GM12864 (cell line): ENCODE results near the gene CPLX1.

Experiments used
- DNase-seq: peaks from one replicate; pipeline ENCODE4 v3.0.0-alpha.2; 2011; ENCODE audit warnings: low read depth
- H3K4me3 ChIP-seq: 2 replicates; pipeline ENCODE4 v1.5.1; 2011; ENCODE audit warnings: mild to moderate bottlenecking, low read depth, low read length, control low read depth
- TF ChIP-seq, protein P1 (sequence below): IDR thresholded peaks from 2 replicates; pipeline ENCODE4 v1.5.1; 2011; ENCODE audit warnings: low read depth, mild to moderate bottlenecking, moderate library complexity, low read length, control low read depth, inconsistent platforms; ENCODE audit errors: missing control alignments

Gene CPLX1

DNA sequence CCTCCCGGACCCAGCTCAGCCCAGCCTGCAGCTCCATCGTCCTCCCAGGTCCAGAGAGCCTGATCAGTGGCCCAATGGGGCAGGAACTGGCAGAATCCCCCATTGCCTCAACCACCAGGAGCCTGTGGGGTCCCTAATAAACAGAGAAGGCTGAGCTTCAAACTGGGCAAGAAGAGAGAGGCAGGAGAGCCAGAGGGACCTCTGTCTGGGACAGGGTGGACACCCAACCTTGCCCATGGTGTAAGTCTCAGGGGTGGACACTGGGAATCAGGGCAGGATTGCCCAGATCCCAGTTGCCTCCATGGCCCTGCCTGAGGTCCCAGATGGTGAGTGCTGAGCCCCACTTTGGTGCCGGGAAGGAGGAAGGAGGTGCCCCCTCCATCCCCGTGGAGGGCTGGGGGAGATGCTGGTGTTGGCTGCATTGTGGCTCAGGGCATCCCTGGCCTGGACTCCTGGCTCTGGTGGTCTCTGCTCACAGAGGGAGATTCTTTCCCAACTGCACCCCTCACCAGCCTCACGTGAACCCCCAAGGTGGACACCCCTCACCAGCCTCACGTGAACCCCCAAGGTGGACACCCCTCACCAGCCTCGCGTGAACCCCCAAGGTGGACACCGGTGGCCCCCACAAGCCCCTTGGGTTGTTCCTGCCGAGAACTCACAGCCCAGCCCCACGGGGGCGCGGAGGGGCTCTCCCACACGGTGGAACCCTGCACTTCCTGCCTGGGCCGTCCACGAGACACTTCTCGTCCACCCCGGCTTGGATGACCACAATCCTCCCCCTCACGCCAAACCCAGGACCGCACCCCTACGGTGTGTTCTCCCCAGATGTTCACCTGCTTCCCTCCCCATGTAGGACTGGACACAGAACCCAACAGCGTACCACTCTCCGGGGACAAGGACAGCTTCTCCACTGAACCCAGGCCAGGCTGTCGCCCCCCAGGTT is 5.4 kb downstream of the CPLX1 start:
- TF ChIP-seq, protein P1, sequence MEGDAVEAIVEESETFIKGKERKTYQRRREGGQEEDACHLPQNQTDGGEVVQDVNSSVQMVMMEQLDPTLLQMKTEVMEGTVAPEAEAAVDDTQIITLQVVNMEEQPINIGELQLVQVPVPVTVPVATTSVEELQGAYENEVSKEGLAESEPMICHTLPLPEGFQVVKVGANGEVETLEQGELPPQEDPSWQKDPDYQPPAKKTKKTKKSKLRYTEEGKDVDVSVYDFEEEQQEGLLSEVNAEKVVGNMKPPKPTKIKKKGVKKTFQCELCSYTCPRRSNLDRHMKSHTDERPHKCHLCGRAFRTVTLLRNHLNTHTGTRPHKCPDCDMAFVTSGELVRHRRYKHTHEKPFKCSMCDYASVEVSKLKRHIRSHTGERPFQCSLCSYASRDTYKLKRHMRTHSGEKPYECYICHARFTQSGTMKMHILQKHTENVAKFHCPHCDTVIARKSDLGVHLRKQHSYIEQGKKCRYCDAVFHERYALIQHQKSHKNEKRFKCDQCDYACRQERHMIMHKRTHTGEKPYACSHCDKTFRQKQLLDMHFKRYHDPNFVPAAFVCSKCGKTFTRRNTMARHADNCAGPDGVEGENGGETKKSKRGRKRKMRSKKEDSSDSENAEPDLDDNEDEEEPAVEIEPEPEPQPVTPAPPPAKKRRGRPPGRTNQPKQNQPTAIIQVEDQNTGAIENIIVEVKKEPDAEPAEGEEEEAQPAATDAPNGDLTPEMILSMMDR, result no peak
- no peak overlapping the region for H3K4me3 ChIP-seq
- DNase-seq, result no peak

DNA sequence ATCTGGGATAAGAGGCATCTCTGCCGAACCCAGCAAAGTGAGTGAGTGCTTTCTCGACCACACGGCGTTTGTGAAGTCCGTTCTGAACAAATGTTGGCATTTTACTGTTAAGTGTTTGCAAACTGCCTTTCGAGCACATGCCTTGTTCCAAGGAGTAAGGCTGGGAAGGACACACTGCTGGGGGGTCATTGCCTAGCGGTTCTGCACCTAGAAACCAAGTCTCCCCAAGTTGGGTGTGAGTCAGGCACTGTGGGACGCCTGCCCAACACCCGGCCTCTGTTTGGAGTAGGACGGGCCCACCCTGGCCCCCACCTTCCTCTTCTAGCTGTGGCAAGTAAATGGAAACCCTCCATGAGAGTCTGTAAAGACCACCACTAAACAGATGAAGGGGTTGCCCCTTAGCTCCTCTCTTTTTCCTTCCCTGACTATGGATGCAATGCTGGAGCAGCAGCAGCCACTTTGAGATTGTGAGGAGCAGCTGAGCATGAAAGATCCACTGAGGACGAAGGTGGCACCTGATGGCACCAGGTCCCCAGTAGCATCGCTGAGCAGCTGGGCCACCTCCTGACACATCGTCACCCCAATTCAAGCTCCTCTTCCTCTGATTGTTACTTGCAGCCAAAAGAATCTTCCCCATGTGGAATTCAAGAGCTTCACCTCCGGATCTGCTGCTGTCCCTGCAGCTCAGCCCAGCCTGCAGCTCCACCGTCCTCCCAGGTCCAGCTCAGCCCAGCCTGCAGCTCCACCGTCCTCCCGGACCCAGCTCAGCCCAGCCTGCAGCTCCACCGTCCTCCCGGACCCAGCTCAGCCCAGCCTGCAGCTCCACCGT is 6.3 kb downstream of the CPLX1 start:
- no peak for DNase-seq
- TF ChIP-seq, protein P1, result no peak
- H3K4me3 ChIP-seq, result no peak overlapping the region

DNA sequence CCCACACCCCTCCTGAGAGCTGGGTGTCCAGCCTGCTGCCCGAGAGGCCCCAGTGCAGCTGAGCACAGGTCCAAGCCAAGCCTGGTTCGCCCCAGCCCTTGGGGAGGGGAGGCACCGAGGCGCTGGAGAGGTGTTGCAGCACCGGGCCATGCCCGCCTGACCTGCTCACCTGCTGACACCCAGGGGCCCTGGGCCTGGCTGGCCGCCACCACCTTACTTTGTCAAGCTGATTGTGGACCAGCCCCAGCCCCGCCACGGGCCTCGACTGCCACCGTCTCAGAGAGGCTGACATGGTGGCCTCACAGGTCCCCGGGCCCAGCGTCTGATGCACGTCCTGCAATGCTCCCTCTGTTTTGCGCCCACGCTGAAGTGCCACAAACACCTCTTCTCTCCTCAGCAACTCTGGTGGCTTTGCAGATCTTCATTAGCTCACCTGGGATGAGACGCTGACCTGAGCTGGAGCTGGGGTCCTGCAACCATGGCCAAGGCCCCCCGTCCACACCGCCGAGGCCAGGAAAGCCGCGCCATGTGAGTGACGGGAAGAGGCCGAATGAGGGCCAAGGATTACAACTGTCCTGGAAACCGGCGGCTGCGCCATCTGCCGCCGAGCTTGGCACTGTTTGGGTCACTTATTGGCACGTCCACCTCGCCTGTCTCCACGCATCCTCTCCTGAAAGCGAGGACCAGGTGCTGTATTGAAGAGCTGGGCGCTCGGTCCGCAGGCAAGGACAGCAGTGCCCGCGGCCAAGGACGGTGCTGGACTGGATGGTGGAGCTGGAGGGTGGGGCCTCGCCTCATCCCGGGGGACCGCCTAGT is 7.6 kb downstream of the CPLX1 start:
- TF ChIP-seq, protein P1, result no peak
- no peak overlapping the region for H3K4me3 ChIP-seq
- no peak for DNase-seq

DNA sequence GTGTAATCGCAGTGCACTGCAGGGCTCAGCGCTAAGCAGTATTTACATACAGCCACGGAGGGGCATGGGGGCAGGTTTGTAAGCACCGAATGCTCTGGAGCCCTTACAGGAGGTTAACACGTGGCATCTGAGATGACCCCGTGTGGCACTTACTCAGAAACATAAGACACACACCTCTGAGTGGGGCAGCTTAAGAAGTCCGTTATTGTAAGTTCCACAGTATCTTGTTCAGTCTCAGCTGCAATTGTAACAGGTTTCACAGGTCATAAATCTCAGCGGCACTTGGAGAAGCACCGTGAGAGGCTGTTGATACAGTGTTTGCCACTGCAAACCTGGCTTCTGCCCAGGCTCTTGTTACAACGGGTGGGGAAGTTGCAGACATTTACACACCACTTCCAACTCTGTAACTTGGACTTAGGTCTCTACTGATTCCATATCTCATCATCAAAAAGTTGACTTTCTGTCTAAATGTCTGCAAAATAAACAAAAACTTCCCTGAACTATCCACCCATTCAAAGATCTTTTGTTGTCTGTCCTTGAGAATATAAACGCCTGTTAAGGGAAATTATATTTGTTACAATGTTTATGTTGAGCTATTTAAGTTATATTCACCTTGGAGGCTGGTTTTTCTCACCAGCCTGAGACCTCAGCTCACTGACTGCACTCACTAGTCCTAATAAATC is 10.3 kb downstream of the CPLX1 start:
- no peak overlapping the region for H3K4me3 ChIP-seq
- DNase-seq, result no peak
- TF ChIP-seq, protein P1, result no peak

DNA sequence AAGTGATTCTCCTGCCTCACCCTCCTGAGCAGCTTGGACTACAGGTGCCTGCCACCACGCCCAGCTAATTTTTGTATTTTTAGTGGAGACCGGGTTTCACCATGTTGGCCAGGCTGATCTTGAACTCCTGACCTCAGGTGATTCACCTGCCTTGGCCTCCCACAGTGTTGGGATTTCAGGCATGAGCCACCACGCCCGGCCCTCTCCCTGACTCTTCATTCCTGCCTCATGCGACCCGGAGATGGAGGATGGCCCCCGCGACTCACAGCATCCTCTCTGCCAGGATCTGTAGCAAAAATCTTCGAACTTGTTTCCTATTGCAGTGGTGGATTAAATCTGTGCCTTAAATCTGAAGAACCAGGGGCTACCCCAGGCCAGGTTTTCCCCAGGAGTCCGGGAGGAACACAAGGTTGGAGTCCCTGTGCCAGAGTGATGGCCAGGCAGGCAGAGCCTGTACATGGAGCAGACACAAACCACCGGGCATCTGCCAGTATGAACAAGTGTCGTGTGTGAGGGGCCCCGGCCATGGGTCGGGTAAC is 11.5 kb downstream of the CPLX1 start:
- TF ChIP-seq, protein P1, result no peak
- DNase-seq, result no peak
- no peak overlapping the region for H3K4me3 ChIP-seq

DNA sequence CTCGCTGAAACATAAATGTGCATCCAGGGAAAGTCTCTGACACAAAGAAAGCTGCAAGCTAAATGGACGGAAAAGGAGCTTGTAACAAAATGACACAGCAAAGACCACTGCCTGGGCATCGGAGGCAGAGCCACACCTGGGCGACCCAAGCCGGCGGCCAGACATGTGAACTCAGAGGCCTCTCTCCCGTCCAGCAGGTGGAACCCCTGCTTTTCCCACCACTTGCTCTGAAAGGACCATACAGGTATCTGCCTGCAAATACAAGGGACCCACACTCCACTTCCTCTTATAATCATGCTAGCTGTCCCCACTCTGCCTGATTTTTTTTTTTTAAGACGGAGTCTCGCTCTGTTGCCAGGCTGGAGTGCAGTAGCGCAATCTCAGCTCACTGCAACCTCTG is 12.0 kb downstream of the CPLX1 start:
- no peak for DNase-seq
- H3K4me3 ChIP-seq, result no peak overlapping the region
- TF ChIP-seq, protein P1, result no peak
